HCT116 (cell line): ENCODE measurements around the gene TMEM45B. TPM values are rescaled to one million over a fixed set of nuclear protein-coding genes. Genes with fewer than 3 reads are reported as not detected.

ENCODE experiments used
- ATAC-seq: fragments of 200-7000 bp; cut with Tn5 transposase; 2 replicates; pipeline ENCODE4 v1.9.1; 2020; ENCODE audit warnings: mild to moderate bottlenecking, moderate library complexity
- BruUV-seq: library from RNA; stranded (reverse); fragments of 400-500 nt; replicated peaks from 2 replicates; lab custom pipeline; 2021; lab: Mats Ljungman, UMichigan
- CTCF ChIA-PET: fragments of 300-600 bp; sonication (Branson Sonifier 250); formaldehyde crosslinking; loops from one replicate; lab custom pipeline; 2021; ENCODE audit warnings: antibody characterized with exemption; lab: Charles Lee
- POLR2A ChIA-PET: fragments of 300-600, 350-600 bp; sonication (Branson Sonifier 250); formaldehyde crosslinking; loops from one replicate; lab custom pipeline; 2021; ENCODE audit warnings: antibody characterized with exemption; lab: Charles Lee
- RAD21 ChIA-PET, 2 experiments: fragments of 300-600 bp; sonication (Branson Sonifier 250); formaldehyde crosslinking; loops; one replicate each; lab custom pipeline; 2023; ENCODE audit warnings: low total read pairs in 2 of 2; ENCODE audit not compliant: uncharacterized antibody in 2 of 2, unreplicated experiment in 2 of 2, low non-redundant PET in 1 of 2; lab: Charles Lee
- DNase-seq: peaks from one replicate; pipeline ENCODE4 v3.0.0-alpha.2; 2010; ENCODE audit warnings: low read depth, low spot score
- H2AFZ ChIP-seq: fragments of 200-600 bp; shearing (Covaris generic), sonication (generic); 2 replicates; pipeline ENCODE4 v1.6.1; 2017; ENCODE audit warnings: low read depth, mixed run types, mixed read lengths, antibody characterized with exemption, low read length; ENCODE audit not compliant: poor library complexity, severe bottlenecking
- H3K27ac ChIP-seq: 2 replicates; pipeline ENCODE4 v1.5.1; 2012; ENCODE audit warnings: low read depth, low read length
- H3K27me3 ChIP-seq: fragments of 200-600 bp; sonication (generic); 2 replicates; pipeline ENCODE4 v1.6.1; 2016; ENCODE audit warnings: mixed run types, low read length, mixed read lengths; ENCODE audit not compliant: insufficient read depth
- H3K36me3 ChIP-seq, 2 experiments: fragments of 200-500 bp in 1 of 2; fragments of 200-600 bp in 1 of 2; sonication (Bioruptor generic) in 1 of 2; sonication (generic) in 1 of 2; 2 replicates each; pipeline versions ENCODE4 v1.5.1 to v1.6.1; 2014 to 2016; ENCODE audit warnings: low read length in 2 of 2, inconsistent platforms in 1 of 2, mixed read lengths in 1 of 2, mixed run types in 1 of 2; ENCODE audit not compliant: insufficient read depth in 2 of 2, control insufficient read depth in 1 of 2
- H3K4me1 ChIP-seq, 2 experiments: fragments of 200-600 bp in 1 of 2; sonication (generic) in 1 of 2; 2 replicates each; pipeline versions ENCODE4 v1.5.1 to v1.6.1; 2012 to 2017; ENCODE audit warnings: low read length in 2 of 2, inconsistent platforms in 1 of 2, mild to moderate bottlenecking in 1 of 2, mixed read lengths in 1 of 2, mixed run types in 1 of 2, moderate library complexity in 1 of 2; ENCODE audit not compliant: insufficient read depth in 2 of 2, control insufficient read depth in 1 of 2
- H3K4me2 ChIP-seq: fragments of 200-600 bp; sonication (generic); 2 replicates; pipeline ENCODE4 v1.6.1; 2017; ENCODE audit warnings: mixed run types, low read length, mixed read lengths
- H3K4me3 ChIP-seq, 2 experiments: fragments of 200-600 bp in 1 of 2; sonication (generic) in 1 of 2; replicated peaks in 1 of 2; 2 replicates each; pipeline ENCODE4 v1.5.1; 2011 to 2016; ENCODE audit warnings: low read length in 2 of 2, control low read depth in 1 of 2, low read depth in 1 of 2, mild to moderate bottlenecking in 1 of 2, mixed read lengths in 1 of 2, mixed run types in 1 of 2
- H3K79me2 ChIP-seq: fragments of 200-600 bp; sonication (generic); 2 replicates; pipeline ENCODE4 v1.6.1; 2017; ENCODE audit warnings: mild to moderate bottlenecking, mixed run types, low read length, moderate library complexity, mixed read lengths; ENCODE audit not compliant: insufficient read depth
- H3K9ac ChIP-seq: fragments of 200-600 bp; sonication (generic); 2 replicates; pipeline ENCODE4 v1.6.1; 2016; ENCODE audit warnings: low read length, mixed read lengths
- H3K9me2 ChIP-seq: fragments of 200-600 bp; sonication (generic), shearing (Covaris generic); 2 replicates; pipeline ENCODE4 v1.6.1; 2017; ENCODE audit warnings: mixed run types, mild to moderate bottlenecking, moderate library complexity; ENCODE audit not compliant: insufficient read depth
- H3K9me3 ChIP-seq, 2 experiments: fragments of 200-500 bp in 1 of 2; fragments of 200-600 bp in 1 of 2; sonication (Bioruptor generic) in 1 of 2; sonication (generic) in 1 of 2; 2 replicates each; pipeline ENCODE4 v1.6.1; 2014 to 2017; ENCODE audit warnings: low read length in 2 of 2, mixed read lengths in 2 of 2, inconsistent platforms in 1 of 2, low read depth in 1 of 2, mild to moderate bottlenecking in 1 of 2, mixed run types in 1 of 2, moderate library complexity in 1 of 2; ENCODE audit not compliant: control insufficient read depth in 1 of 2, insufficient read depth in 1 of 2
- H4K20me1 ChIP-seq: fragments of 200-600 bp; sonication (generic), shearing (Covaris generic); 2 replicates; pipeline ENCODE4 v1.6.1; 2017; ENCODE audit warnings: mixed run types, mild to moderate bottlenecking, moderate library complexity; ENCODE audit not compliant: insufficient read depth
- EGR1 ChIP-seq: IDR thresholded peaks from 2 replicates; pipeline ENCODE4 v1.6.1; 2012; ENCODE audit warnings: low read depth
- ELF1 ChIP-seq: IDR thresholded peaks from 2 replicates; pipeline ENCODE4 v1.6.1; 2012; ENCODE audit warnings: low read depth, borderline replicate concordance
- EZH2 ChIP-seq: fragments of 200-600 bp; sonication (generic); IDR thresholded peaks from 2 replicates; pipeline ENCODE4 v1.6.1; 2017; ENCODE audit warnings: antibody characterized with exemption, mixed run types
- FOSL1 ChIP-seq: IDR thresholded peaks from 2 replicates; pipeline ENCODE4 v1.6.1; 2012; ENCODE audit warnings: low read depth
- JUND ChIP-seq: IDR thresholded peaks from 2 replicates; pipeline ENCODE4 v1.6.1; 2012
- POLR2A ChIP-seq: IDR thresholded peaks from 2 replicates; pipeline ENCODE4 v1.7.0; 2011; ENCODE audit warnings: borderline replicate concordance; ENCODE audit not compliant: insufficient read depth, insufficient read length; ENCODE audit errors: extremely low read depth
- RAD21 ChIP-seq: IDR thresholded peaks from 2 replicates; pipeline ENCODE4 v1.6.1; 2012; ENCODE audit warnings: low read depth, mild to moderate bottlenecking
- SIN3A ChIP-seq: IDR thresholded peaks from 2 replicates; pipeline ENCODE4 v1.6.1; 2012; ENCODE audit warnings: low read depth
- SP1 ChIP-seq: IDR thresholded peaks from 2 replicates; pipeline ENCODE4 v1.6.1; 2012; ENCODE audit warnings: low read depth
- SRF ChIP-seq: IDR thresholded peaks from 2 replicates; pipeline ENCODE4 v1.6.1; 2012; ENCODE audit warnings: low read depth
- YY1 ChIP-seq: IDR thresholded peaks from 2 replicates; pipeline ENCODE4 v1.6.1; 2011; ENCODE audit warnings: low read length, low read depth, moderate library complexity, mild to moderate bottlenecking; ENCODE audit not compliant: insufficient replicate concordance; ENCODE audit errors: extremely low read depth
- ZNF274 ChIP-seq: fragments of 200-500 bp; sonication (Bioruptor generic); IDR thresholded peaks from 2 replicates; pipeline ENCODE4 v1.6.1; 2014; ENCODE audit warnings: mild to moderate bottlenecking, low read depth, low read length, inconsistent platforms
- intact Hi-C: fragments of 100-400 bp; cut with micrococcal nuclease; formaldehyde crosslinking; loops from 2 replicates; pipeline ENCODE4 v1.10.0; 2022
- total RNA-seq: library from RNA; stranded (reverse); gene quantifications from one replicate; pipeline ENCODE4 v1.2.1, GENCODE V29; 2021; ENCODE audit not compliant: unreplicated experiment
- TF ChIP-seq, protein P1 (sequence below): IDR thresholded peaks from 2 replicates; pipeline ENCODE4 v1.6.1; 2012
- TF ChIP-seq, protein P2 (sequence below): IDR thresholded peaks from 2 replicates; pipeline ENCODE4 v1.6.1; 2011; ENCODE audit warnings: mild to moderate bottlenecking, low read length, moderate library complexity; ENCODE audit not compliant: insufficient replicate concordance; ENCODE audit errors: extremely low read depth
- TF ChIP-seq, protein P3 (sequence below), 3 experiments: fragments of 200-600 bp in 1 of 3; sonication (generic) in 1 of 3; IDR thresholded peaks in 2 of 3; conservative IDR thresholded peaks in 1 of 3; 2 replicates each; pipeline ENCODE4 v1.5.1; 2012 to 2017; ENCODE audit warnings: low read depth in 2 of 3, low read length in 2 of 3, antibody characterized with exemption in 1 of 3, borderline replicate concordance in 1 of 3, control low read depth in 1 of 3, mild to moderate bottlenecking in 1 of 3, mixed read lengths in 1 of 3, mixed run types in 1 of 3, moderate library complexity in 1 of 3; ENCODE audit not compliant: insufficient read depth in 1 of 3
- TF ChIP-seq, protein P4 (sequence below): IDR thresholded peaks from 2 replicates; pipeline ENCODE4 v1.6.1; 2012

TMEM45B gene
- total RNA-seq, 1 experiment from 2014 or later = not detected

DNA sequence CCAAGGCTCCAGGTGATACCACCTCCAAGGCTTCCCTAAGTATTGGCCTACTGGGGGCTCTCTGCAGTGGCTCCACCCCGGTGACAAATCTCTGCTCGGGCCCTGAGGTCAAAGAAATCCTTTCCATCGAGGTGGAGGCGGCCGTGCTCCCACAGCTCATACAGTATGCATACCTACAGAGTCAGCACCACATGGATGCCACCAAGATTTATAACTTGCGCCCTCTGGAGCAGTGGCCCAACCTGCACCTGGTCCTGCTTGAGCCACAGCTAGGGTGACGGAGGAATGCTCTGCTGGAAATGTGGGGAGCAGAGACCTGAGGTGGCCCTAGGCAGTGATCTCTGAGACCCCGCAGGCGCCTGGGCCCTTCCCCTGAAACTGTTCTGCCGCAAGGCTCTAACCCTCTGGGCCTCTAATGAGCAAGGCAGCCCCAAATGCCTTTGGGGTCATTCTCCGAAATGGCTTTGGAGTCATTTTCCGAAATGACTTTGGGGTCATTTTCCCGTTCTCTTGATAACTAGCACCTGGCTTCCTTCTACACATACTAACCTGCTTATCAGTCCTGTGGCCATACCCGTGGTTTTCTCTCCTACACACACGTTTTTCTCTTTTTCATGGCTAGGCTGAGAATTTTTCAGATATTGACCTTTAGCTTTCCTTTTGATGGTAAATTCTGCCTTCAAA, 33.9 kb downstream of the TMEM45B start:
- no peaks in the 10 kb centered on the region for H3K79me2 ChIP-seq
- no peaks in the 10 kb centered on the region for H3K4me1 ChIP-seq
- H3K36me3 ChIP-seq = no peaks in the 10 kb centered on the region
- H3K9me2 ChIP-seq = no peaks in the 10 kb centered on the region
- intact Hi-C loops = no loop called here
- H3K27ac ChIP-seq = no peak overlapping the region
- CTCF ChIA-PET = no interaction called here
- no peak overlapping the region for H3K4me2 ChIP-seq
- no peak for ATAC-seq
- H3K4me3 ChIP-seq = no peak overlapping the region
- RAD21 ChIA-PET = no interaction called here
- TF ChIP-seq FOSL1 (no peak), ELF1 (no peak), JUND (no peak), EZH2 (no peak), POLR2A (no peak), SRF (no peak), YY1 (no peak), SP1 (no peak), RAD21 (no peak), ZNF274 (no peak), EGR1 (no peak), SIN3A (no peak)
- TF ChIP-seq, protein P1, sequence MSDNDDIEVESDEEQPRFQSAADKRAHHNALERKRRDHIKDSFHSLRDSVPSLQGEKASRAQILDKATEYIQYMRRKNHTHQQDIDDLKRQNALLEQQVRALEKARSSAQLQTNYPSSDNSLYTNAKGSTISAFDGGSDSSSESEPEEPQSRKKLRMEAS = no peak
- TF ChIP-seq, protein P2, sequence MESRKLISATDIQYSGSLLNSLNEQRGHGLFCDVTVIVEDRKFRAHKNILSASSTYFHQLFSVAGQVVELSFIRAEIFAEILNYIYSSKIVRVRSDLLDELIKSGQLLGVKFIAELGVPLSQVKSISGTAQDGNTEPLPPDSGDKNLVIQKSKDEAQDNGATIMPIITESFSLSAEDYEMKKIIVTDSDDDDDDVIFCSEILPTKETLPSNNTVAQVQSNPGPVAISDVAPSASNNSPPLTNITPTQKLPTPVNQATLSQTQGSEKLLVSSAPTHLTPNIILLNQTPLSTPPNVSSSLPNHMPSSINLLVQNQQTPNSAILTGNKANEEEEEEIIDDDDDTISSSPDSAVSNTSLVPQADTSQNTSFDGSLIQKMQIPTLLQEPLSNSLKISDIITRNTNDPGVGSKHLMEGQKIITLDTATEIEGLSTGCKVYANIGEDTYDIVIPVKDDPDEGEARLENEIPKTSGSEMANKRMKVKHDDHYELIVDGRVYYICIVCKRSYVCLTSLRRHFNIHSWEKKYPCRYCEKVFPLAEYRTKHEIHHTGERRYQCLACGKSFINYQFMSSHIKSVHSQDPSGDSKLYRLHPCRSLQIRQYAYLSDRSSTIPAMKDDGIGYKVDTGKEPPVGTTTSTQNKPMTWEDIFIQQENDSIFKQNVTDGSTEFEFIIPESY = no peak
- TF ChIP-seq, protein P3, sequence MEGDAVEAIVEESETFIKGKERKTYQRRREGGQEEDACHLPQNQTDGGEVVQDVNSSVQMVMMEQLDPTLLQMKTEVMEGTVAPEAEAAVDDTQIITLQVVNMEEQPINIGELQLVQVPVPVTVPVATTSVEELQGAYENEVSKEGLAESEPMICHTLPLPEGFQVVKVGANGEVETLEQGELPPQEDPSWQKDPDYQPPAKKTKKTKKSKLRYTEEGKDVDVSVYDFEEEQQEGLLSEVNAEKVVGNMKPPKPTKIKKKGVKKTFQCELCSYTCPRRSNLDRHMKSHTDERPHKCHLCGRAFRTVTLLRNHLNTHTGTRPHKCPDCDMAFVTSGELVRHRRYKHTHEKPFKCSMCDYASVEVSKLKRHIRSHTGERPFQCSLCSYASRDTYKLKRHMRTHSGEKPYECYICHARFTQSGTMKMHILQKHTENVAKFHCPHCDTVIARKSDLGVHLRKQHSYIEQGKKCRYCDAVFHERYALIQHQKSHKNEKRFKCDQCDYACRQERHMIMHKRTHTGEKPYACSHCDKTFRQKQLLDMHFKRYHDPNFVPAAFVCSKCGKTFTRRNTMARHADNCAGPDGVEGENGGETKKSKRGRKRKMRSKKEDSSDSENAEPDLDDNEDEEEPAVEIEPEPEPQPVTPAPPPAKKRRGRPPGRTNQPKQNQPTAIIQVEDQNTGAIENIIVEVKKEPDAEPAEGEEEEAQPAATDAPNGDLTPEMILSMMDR (IDR thresholded peaks at IDR 0.05 in 2 of 3, conservative IDR thresholded peaks at IDR 0.05 in 1 of 3; ENCODE audit: borderline replicate concordance in 1 of 3, insufficient read depth in 1 of 3, low read depth in 2 of 3, low read length in 2 of 3) = no peak
- TF ChIP-seq, protein P4, sequence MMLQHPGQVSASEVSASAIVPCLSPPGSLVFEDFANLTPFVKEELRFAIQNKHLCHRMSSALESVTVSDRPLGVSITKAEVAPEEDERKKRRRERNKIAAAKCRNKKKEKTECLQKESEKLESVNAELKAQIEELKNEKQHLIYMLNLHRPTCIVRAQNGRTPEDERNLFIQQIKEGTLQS = no peak
- TF ChIP-seq, all 23 proteins: peak for 0
- no peak for DNase-seq
- H3K9me3 ChIP-seq = no peaks in the 10 kb centered on the region
- no TSS peak for BruUV-seq
- POLR2A ChIA-PET = no interaction called here
- H2AFZ ChIP-seq = no peak overlapping the region
- no peaks in the 10 kb centered on the region for H4K20me1 ChIP-seq
- no peak overlapping the region for H3K9ac ChIP-seq
- H3K27me3 ChIP-seq = no peaks in the 10 kb centered on the region
